GM12874 (cell line): ENCODE data around the gene LIFR.

ENCODE experiments used
- TF ChIP-seq, protein P1 (sequence below): IDR thresholded peaks from 2 replicates; pipeline ENCODE4 v1.5.1; 2011; ENCODE audit warnings: low read depth, mild to moderate bottlenecking, control low read depth, low read length, moderate library complexity; ENCODE audit not compliant: insufficient read depth

LIFR gene

GRCh38 chr5:38458174-38458573 is 98.3 kb downstream of the LIFR start:
- TF ChIP-seq, protein P1, sequence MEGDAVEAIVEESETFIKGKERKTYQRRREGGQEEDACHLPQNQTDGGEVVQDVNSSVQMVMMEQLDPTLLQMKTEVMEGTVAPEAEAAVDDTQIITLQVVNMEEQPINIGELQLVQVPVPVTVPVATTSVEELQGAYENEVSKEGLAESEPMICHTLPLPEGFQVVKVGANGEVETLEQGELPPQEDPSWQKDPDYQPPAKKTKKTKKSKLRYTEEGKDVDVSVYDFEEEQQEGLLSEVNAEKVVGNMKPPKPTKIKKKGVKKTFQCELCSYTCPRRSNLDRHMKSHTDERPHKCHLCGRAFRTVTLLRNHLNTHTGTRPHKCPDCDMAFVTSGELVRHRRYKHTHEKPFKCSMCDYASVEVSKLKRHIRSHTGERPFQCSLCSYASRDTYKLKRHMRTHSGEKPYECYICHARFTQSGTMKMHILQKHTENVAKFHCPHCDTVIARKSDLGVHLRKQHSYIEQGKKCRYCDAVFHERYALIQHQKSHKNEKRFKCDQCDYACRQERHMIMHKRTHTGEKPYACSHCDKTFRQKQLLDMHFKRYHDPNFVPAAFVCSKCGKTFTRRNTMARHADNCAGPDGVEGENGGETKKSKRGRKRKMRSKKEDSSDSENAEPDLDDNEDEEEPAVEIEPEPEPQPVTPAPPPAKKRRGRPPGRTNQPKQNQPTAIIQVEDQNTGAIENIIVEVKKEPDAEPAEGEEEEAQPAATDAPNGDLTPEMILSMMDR = no peak

- TF ChIP-seq, protein P1 = no peak
These were observed 99.6 kb downstream of the LIFR start for GRCh38 chr5:38456657-38457399.

DNA sequence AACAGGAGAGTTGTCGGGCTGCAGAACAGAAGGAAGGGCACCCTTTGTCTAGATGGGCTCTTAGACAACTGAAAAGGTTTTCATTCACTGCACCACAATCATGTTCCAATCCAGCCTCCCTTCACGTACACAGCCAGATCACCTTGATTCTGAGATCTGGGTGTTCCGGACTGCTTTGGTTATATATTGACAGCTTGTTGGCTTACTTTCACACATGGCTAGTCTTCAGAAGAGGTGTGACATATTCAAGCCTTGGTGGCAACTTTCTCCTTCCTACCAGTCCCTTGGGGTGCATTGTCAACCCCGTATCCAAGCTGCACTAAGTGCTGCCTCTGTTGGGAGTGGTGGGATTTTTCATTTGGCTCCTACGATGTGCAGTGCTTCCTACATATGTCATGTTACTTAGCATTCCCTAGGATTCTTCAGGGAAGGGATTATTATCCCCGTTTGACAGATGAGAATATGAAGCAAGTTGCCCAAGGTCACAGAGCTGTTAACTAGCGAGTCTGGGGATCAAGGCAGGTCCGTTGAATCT is 100.6 kb downstream of the LIFR start:
- TF ChIP-seq, protein P1 = no peak

GRCh38 chr5:38453921-38454320 is 102.5 kb downstream of the LIFR start:
- TF ChIP-seq, protein P1 = no peak

DNA sequence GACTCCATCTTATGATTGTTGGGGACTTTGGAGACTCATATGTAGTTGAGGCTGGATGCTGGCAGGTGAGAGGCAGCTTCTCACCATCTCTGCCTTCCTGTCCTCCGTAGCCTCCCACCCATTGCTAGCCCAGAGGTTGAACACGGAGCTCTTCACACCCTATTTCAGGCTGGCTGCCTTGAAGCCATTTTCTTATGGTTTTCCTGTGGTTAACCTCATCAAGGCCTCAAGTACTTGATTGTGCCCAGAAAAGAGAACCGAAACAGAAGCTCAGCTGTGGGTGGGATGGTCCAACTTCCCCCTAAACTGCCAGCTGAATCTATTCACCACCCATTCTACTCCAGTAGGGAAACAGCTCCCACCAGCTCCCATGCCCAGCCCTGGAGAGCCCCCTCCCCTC is 102.9 kb downstream of the LIFR start:
- TF ChIP-seq, protein P1 = no peak

GRCh38 chr5:38452201-38452600 is 104.2 kb downstream of the LIFR start:
- TF ChIP-seq, protein P1 = no peak

- TF ChIP-seq, protein P1 = no peak
These were observed 105.2 kb downstream of the LIFR start for GRCh38 chr5:38451074-38451725.
